ENCODE data around the gene IPO11. TPM values are rescaled to one million over a fixed set of nuclear protein-coding genes. Genes with fewer than 3 reads are reported as not detected.
"Not testable (repeated sequence)": the region's sequence is repeated elsewhere in the genome, so short reads cannot be mapped to it uniquely, and the experiment has no call there.

IPO11 gene
- total RNA-seq, 1 experiment from 2014 or later, result 38.9 TPM

DNA sequence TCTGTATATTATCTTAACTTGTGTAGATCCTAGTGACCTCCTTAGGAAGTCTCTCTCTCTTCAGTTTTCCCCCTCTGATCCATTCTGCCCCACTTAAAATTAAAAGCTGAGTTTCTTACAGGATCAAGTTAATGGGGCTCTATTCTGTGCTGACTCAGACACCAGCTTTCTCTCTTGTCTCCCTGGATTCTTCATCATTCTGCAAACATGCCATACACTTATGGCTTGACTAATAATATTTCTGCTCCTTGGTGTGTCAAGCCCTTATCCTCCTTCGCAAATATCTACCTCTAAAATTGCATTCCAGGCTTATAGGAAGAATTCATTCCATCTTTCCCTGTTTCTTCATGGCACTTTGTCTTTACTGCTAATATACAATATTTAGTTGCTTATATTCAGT is 184.1 kb downstream of the IPO11 start:
- DNase-seq (ENCODE audit: low spot score), result no peak

DNA sequence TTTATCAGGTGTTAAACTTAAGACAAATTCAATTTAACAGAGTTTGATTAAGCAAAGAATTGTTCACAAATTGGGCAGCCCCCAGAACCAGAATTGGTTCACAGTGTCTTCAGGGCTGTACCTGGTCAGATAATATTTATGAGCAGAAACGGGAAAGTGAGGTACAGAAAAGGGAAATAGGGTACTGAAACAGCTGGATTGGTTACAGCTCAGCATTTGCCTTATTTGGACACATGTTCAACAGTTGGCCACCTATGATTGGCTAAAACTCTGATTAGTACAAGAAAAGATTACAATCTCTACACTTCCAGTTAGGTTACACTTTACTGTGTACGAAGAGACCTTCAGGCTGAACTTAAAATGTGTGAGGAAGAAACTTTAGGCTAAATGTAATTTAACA is 184.8 kb downstream of the IPO11 start:
- DNase-seq (ENCODE audit: low spot score), result no peak

DNA sequence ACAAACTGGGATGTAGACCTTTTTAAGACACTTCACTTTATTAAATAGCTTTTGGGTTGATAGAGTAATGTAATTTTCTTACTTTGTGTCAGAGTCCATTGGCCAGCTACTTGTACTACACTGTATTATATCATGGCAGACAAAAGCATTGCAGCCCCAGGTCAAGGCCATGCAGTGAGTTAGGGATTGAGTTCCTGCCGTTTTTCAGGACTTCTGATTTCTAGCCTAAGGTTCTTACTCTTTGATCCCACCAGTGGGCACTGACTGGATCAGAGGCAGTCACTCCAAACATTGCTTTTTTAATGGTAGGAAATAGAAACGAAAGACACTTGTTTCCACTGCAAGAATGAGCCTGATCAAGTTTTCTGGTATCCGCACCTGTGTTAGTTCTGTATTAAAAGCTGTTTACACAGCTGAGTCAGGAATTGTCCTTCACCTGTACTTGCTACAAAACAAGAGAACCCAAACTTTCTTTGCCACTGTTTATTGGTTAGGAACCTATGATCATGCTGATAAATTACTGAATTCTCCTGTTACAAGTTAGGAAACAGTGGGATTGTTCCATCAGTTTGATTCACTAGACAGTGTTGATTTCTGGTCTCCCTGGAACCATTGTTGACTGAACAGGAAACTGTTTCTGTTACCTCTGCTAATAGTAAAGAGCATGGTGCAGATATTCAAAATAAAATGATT is 188.1 kb downstream of the IPO11 start:
- DNase-seq (ENCODE audit: low spot score), result no peak

DNA sequence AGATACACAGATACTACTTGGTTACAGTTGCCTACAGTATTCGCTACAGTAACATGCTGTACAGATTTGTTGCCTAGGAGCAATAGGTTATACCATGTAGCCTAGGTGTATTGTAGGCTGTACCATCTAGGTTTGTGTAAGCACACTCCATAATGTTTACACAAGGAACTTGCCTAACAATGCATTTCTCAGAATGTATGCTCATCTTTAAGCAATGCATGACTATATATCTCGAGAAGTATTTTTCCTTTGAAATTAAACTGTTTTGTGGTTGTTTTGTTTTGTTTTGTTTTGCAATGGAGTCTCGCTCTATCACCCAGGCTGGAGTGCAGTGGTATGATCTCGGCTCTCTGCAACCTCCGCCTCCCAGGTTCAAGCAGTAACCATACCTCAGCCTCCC is 191.4 kb downstream of the IPO11 start:
- no peak for DNase-seq (ENCODE audit: low spot score)

DNA sequence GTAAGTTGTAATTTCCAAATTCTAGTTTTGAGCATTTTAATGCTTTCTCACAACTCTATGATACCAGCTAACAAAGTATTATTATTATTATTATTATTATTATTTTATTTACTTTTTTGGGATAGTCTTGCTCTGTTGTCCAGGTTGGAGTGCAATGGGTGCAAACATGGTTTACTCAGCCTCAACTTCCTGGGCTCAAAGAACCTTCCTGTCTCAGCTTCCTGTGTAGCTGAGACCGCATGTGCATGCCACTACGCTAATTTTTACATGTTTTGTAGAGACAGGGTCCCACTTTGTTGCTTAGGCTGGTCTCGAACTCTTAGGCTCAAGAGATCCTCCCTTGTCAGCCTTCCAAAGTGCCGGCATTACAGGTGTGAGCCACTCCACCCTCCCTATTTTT is 193.1 kb downstream of the IPO11 start:
- no peak for DNase-seq (ENCODE audit: low spot score)

DNA sequence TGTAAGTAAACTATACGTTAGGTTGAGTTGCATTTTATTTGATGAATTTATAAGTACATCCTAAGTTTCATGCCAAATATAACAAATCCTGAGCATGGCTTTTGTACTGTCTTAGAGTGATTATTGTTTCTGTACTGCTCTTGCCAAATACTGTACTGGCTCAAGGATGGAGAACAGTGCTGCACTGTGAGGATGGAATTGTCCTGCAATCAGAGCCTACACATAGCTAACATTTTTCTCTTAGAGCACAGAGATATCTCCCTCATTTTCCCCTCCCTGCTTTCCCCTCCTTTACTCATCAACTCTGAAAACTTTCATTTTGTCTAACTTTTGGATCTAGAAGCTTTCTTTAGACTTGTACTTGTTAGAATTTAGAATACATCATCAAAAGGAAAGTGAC is 194.3 kb downstream of the IPO11 start:
- DNase-seq (ENCODE audit: low spot score), result no peak

DNA sequence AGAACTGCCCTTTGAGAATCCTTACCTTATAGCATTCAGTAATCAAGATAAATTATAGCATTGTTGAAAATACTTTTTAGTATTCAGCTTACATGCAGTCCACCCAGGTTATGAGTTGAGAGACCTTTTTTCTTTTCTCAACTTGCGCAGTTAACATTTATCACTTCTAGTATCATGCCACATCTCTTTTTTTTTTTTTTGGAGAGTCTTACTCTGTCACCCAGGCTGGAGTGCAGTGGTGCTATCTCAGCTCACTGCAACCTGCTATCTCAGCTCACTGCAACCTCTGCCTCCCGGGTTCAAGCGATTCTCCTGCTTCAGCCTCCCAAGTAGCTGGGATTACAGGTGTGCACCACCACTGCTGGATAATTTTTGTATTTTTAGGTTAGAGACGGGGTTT is 195.1 kb downstream of the IPO11 start:
- DNase-seq (ENCODE audit: low spot score), result no peak

DNA sequence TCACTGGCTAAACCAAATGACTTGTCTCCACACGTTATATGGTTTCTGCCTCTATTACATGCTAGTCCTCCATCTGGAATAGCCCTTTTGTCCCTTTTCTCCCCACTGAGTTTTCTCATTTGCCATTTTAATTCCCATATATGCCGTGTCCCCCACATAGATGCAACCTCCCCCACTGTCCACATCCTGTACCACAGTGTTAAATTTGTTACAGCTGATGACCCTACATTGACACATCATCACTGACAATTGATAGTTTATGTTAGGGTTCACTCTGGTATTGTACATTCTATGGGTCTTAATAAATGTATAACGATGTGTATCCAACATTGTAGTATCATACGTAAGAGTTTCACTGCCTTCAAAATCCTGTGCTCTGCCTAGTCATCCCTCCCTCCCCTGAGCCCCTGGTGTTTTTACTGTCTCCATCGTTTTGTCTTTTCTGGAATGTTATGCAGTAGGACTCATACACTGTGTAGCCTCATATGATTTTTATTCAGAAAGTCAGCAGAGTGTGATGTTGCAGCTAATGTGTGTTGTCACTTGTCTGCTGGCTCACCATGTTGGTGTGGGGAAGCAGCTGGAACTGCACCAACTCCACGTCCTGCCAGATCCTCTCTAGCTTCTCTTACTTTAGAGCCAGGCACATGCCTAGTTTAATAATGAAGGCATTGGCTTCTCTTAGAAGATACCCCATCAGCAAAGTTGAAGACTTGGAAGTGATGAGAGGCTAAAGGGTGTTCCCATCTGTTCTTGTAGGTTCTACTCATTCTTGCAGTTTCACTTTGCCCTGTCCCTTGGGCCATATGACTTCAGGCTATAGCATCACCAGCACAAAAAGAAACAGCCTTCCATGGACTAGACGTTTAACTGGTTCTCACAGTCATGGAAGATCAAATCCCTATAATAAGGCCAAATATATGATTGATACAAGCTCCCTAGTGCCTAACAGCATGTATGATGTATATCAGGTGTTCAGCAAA is 196.3 kb downstream of the IPO11 start:
- no peak for DNase-seq (ENCODE audit: low spot score)

DNA sequence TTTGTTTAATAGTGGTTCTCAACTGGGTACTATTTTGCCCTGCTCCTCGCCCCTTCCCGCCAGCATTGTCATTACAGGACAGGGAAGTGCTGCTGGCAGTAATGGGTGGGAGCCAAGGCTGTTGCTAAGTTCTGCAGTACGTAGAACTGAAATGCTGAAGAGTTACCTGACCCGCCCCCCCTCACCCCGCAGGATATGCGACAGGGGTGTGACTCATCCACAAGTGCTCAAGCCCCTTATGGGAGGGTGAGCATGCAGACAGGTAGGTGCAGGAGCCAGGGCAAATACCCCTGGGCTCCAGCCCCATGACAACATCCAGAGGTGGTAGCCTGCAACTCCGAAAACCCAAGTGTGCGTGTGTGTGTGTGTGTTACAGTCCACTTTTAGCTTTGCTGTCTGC is 201.8 kb downstream of the IPO11 start:
- no peak for DNase-seq (ENCODE audit: low spot score)

DNA sequence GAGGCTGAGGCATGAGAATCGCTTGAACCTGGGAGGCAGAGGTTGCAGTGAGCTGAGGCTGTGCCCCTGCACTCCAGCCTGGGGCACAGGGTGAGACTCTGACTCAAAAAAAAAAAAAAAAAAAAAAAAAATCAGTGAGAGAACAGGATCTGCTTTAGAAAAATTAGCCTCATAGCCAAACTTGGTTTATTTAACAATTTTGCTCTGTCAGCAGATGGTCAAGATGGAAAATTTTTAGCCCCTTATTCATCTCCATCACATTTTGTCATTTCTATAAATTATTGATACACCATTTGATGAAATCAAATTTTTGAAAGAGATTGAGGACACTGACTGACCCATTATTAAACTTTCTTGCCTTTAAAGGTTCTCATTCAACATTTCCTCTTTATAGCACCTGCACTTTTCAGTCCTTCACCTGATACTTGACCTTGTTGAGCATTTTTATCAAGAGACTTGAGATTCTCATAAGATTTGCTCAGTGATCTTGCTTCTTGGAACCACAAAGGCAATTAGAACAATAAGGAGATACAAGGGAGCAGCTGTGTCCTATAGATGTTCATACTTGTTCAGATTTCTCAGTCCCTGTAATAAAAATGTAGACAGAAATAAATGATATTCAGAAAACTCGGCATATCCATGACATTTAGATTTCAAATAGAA is 204.2 kb downstream of the IPO11 start:
- DNase-seq (ENCODE audit: low spot score), result no peak

DNA sequence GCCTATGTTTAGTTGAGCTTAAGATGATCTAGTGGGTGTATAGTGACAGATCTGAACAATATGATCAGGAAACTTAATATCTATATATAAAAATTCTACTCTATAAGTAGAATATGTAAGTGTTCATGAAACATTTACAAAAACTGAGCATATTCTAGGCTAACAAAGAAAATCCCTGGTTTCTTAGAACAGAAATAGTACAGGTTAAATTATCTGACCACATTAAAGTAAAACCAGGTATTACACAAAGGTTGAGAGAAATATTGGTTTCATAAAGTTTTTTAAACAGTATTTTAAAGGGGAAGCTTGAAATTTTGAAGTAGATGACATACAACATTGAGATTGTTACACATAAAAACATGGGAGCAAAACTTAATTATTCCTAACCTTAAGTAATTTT is 205.4 kb downstream of the IPO11 start:
- no peak for DNase-seq (ENCODE audit: low spot score)

DNA sequence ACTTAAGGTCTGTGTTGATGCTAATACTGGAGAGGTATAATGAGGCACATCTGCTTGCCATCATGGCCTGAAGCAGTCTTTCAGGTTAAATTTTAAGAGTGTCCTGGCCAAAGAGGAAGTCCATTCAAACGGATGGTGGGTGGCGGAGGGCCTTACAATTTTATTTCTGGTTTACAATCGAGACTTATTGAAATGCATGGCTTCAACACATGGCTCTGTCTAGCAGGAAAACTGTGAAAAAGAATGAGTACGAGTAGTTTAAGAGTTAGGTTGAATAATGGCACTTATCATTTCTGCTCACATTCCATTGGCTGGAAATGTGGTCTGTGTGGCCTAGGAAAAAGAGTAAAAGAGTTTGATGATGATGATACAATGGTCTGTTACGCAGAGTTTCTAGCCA is 208.2 kb downstream of the IPO11 start:
- no peak for DNase-seq (ENCODE audit: low spot score)

DNA sequence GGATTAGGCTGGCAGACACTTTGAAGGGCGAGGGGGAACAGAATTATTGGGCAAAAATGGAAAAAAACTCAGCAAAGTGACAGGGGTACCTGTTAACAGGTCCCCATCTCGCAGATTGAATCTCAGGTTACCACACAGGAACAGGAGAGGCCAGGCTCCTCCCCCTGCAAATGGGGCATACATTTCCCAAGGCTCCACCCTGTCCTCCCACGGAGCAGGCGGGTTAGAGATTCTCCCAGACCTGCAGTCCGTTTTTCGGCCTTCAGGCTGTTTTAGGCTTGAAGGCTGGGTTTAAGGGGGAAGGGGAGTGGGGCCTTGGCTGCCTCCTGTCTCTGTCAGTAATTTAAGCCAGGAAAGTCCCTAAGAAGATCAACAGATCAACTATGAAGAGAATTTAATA is 208.7 kb downstream of the IPO11 start:
- no peak for DNase-seq (ENCODE audit: low spot score)

DNA sequence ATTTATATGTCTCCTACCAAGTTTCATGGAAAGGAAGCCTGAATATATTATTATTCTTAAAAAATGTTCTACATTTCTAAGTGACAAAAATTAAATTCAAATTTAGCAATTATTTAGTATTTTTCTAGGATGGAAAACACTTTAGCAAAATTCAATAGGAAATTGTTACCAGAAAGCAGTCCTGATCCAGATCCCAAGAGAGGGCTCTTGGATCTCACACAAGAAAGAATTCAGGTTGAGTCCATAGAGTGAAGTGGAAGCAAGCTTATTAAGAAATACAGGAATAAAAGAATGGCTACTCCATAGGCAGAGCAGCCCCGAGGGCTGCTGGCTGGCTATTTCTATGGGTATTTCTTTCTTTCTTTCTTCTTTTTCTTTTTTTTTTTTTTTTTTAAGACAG is 210.7 kb downstream of the IPO11 start:
- no peak for DNase-seq (ENCODE audit: low spot score)

DNA sequence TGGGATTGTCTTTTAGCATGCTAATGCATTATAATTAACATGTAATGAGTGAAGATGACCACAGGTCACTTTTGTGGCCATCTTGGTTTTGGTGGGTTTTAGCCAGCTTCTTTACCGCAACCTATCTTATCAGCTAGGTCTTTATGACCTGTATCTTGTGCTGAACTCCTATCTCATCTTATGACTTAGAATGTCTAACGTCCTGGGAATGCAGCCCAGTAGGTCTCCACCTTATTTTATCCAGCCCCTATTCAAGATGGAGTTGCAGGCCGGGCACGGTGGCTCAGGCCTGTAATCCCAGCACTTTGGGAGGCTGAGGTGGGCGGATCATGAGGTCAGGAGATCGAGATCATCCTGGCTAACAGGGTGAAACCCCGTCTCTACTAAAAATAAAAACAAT is 211.9 kb downstream of the IPO11 start:
- DNase-seq (ENCODE audit: low spot score), result not testable (repeated sequence)

DNA sequence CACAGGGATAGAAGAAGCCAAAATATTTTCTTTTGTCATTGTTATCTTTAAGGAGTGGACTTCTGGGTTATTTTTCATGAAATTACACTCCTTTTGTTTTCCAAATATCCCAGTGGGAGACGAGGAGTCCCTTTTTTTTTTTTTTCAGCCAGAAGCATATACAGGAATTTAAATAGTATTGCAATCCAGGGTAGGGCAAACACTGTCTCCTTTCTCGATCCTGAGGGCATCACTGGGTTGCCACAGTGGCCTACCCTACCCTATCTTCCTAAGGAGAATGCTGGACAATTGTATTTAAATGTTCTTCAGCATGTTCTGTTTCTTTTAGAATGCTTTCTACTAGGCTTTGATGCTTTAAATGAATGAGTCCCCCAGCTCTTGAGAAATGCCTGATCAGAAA is 214.0 kb downstream of the IPO11 start:
- no peak for DNase-seq (ENCODE audit: low spot score)

DNA sequence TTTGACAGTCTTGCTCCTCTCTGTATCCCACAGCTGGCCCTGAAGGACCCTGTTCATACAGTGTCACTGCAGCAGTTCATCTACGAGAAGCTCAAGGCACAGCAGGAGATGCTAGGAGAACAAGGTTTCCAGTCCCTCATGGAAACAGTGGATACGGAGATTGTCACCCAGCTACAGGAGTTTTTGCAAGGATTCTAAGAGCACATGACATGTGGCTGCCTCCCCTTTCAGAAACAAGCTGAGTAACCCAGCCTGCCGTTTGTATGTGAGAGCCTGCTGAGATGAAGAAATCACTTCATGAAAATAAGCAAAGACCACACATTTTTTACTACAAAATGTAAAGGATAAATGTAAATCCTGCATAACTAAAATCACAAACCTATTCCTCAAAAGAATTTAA is 214.6 kb downstream of the IPO11 start:
- no peak for DNase-seq (ENCODE audit: low spot score)

DNA sequence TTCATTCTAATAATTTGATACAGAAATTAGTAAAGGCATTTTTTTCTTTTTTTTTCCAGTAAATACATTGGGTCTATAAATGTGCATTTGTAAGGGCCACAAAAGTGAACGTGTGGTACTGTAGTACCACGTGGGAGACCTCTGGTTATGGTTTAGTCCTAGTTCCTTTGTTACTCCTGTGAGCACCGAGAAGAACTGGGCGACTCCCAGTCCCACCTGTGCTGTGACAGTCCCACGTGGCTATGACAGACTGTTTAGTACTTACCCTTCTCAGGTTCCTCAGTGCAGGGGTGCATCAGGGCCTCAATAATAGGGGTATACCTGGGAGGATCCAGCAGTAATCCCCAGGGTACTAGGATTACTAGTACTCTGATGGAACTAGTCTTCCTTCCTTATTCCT is 215.3 kb downstream of the IPO11 start:
- DNase-seq (ENCODE audit: low spot score), result no peak

DNA sequence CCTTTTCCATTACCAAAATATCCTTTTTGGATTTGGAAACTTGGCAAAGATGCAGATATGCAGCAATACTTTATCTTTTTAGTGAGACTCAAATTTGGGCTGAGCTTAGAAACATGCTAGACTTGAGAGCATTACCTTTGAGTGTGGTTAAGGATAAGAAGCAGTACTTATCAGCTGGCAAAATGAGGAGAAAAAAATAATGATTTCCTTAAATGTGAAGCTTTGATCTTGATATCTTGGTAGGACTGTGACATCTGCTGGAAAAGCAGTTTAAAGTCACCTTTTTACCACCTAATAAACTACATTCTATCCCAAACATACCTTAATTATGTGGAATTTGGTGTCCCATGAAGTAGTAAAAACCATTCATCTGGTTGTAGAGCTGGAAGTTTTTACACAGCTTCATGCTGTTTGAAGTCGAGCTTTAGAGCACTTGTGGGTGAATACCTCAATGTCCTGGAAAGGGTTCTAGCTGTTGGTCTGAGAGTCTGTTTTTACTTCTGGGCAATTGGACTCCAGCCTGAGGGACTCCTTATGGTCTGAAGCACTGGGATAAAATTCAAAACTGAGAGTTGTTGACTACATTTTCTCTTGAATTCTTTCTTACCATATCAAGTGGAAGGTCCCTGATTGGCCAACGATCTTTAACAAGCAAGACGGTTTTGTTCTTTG is 219.5 kb downstream of the IPO11 start:
- DNase-seq (ENCODE audit: low spot score), result no peak

DNA sequence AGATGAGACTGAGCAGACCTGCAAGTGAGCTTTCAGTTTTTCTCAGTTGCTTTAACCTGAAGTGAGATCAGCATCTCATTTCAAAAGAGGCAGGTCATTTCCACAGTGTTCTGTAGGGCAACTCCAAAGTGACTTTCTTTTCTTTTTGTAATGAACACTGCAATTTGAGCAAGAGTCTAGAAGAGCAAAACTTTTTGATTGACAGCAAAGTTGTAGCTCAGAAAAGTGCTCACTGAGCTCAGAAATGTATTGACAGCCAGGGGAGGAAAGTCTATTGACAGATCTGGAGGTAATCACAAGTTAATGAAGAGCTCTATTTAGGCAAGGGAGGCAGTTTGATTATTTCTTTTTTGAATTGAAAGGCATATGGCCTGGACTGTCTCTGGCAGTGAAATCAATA is 220.7 kb downstream of the IPO11 start:
- DNase-seq (ENCODE audit: low spot score), result no peak

DNA sequence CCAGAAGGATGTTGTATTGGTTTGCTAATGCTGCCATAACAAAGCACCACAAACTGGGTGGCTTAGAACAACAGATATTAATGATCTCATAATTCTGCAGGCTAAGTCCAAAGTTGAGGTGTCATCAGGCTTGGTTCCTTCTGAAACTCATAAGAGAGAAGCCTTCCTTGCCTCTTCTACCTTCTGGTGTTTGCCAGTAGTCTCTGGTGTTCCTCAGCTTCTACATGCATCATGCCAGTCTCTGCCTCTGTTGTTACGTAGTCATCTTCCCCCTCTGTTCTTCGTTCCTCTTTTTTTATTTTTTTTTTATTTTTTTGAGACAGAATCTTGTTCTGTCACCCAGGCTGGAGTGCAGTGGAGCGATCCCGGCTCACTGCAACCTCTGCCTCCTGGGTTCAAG is 227.9 kb downstream of the IPO11 start:
- DNase-seq (ENCODE audit: low spot score), result no peak

DNA sequence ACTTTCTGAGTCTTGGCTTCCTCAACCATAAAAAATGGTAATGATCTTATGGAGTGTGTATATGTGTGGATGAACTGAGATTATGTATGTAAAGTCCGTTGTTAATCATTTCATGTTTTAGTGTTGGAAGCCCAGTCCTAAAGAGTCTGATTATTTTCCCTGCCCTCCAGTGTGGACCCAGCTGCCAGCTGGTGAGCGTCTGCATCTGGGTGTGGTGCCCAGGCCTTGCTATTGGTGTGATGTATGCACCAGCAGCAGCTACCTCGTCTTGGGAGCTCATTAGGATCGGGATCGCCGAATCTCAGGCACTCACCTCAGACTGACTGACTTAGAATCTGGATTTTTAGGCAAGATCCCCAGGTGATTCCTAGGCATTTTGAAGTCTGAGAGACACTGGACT is 229.9 kb downstream of the IPO11 start:
- DNase-seq (ENCODE audit: low spot score), result no peak

All from A172 (cell line).